Stimulated activated CD8-positive, alpha-beta memory T cell treated with anti-CD3 and anti-CD28 coated beads, Interleukin-7, amount 100 ng/mL, for 48 hours (primary cell): ENCODE results near the gene AHCYL2.
"Not testable (repeated sequence)": the region's sequence is repeated elsewhere in the genome, so short reads cannot be mapped to it uniquely, and the experiment has no call there.

Experiments used
- DNase-seq, 2 donors: peaks; one replicate each; pipeline ENCODE4 v3.0.0-alpha.2; 2020; ENCODE audit warnings: low read depth in 1 of 2; ENCODE audit errors: extremely low read depth in 1 of 2

AHCYL2 gene

DNA sequence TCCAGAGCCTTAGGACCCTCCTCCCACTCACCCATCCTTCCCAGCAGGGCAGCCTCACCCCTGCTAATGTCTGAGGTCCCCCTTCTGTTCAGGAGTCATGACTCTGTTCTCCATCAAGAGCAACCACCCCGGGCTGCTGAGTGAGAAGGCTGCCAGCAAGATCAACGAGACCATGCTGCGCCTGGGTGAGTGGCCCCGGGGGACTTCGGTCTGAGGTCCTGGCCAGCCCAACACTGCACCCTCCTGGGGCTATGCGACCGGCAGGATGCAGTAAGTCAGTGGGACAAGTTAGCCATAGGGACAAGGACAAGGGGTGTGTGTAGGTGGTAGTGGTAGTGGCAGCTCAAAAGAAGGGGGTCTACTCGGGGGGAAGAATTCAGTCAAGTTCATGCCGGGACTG lies 16.2 kb upstream of the AHCYL2 start:
- no peak for DNase-seq

DNA sequence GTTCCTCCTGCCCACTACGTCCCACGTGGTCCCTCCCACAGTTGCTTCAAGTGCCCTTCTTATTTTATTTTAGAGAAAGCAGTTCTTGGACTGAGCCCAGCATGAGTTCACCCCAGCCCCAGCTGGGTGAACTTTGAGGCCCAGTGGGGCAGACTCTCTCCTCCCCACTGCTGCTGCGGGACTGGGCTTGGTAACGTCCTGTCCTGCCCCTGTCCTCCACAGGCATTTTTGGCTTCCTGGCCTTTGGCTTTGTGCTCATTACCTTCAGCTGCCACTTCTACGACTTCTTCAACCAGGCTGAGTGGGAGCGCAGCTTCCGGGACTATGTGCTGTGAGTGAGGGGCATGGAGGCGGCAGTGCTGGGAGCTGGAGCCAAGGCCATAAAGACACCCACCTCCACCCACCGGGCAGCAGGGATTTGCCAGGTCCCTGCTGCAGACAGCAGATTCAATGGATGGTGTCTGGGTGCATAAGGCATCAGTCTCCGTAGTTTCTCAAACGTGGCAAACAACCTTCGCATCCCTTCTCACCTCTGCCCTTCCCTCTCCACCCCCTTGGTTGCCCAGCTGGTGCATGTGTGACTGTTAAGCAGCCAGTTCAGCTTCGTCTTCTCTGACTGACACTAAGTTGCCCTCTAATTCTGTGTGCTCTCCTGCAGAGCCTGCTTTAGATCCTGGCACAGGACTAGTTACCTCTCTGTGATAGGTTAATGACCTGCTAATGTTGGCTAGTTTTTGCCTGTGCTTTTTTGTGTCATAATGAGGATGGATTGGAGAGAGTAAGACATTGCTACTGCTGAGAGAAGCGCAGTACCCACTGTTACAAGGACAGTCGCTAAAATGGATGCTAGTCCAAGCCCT lies 15.5 kb upstream of the AHCYL2 start:
- DNase-seq = no peak

DNA sequence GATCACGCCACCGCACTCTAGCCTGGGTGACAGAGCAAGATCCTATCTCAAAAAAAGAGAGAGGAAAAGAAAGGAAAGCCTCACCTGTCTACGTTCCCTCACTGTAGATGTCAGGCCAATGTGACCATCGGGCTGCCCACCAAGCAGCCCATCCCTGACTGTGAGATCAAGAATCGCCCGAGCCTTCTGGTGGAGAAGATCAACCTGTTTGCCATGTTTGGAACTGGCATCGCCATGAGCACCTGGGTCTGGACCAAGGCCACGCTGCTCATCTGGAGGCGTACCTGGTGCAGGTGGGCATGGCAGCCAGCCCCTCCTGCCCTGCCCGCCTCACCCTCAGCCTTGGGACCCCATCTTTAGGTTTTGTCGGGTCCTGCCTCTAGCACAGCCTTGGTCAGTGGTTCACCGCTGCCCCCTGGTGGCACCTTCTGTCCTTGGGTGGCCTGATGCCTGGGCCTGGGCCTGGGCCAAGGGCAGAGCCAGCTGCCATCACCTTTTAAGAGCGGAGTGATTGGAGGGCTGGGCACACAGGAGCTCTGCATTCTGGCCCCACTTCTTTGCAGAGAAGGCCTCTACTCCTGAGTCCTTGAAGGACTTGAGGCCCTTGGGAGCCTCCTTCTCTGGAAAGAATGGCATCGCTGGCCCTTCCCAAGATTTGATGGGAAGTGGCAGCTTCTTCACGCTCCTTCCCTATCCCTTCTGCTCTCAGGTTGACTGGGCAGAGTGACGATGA lies 14.4 kb upstream of the AHCYL2 start:
- peak; percentile 49 to 55 for DNase-seq

DNA sequence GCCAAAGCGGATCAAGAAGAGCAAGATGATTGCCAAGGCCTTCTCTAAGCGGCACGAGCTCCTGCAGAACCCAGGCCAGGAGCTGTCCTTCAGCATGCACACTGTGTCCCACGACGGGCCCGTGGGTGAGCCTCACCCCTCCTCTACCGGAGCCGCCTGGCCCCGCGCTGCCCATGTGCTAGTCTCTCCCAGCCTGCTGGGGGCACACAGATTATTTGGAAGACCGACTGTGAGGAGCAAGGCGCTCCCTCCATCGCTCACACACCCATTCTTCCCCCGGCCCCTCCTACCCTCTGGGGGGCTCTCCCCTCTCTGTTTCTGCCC lies 13.9 kb upstream of the AHCYL2 start:
- no peak for DNase-seq

DNA sequence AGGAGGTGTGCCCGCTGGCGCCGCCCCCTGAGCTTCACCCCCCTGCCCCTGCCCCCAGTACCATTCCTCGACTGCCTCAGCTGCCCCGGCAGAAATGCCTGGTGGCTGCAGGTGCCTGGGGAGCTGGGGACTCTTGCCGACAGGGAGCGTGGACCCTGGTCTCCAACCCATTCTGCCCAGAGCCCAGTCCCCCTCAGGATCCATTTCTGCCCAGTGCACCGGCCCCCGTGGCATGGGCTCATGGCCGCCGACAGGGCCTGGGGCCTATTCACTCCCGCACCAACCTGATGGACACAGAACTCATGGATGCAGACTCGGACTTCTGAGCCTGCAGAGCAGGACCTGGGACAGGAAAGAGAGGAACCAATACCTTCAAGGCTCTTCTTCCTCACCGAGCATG lies 12.7 kb upstream of the AHCYL2 start:
- no peak for DNase-seq

DNA sequence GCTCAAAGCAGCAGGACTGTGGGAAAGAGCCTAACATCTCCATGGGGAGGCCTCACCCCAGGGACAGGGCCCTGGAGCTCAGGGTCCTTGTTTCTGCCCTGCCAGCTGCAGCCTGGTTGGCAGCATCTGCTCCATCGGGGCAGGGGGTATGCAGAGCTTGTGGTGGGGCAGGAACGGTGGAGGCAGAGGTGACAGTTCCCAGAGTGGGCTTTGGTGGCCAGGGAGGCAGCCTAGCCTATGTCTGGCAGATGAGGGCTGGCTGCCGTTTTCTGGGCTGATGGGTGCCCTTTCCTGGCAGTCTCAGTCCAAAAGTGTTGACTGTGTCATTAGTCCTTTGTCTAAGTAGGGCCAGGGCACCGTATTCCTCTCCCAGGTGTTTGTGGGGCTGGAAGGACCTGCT lies 12.2 kb upstream of the AHCYL2 start:
- DNase-seq = no peak

DNA sequence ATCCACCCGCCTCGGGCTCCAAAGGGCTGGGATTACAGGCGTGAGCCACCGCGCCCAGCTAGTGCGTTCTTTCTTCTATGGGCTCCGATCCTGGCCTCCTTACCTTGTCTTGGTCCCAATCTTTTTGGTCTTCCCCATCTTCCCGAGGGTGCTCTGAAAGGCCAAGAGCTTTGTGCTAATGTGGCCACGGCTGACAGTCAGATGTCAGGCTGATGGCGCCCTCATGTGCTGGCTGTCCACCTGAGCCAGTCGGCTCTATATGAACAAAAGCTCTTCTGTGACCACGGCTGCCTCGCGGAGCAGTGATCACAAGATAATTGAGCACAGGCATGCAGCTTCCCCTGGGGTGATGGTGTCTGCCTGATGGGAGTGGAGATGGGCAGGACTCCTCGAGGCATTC lies 11.0 kb upstream of the AHCYL2 start:
- DNase-seq = no peak

DNA sequence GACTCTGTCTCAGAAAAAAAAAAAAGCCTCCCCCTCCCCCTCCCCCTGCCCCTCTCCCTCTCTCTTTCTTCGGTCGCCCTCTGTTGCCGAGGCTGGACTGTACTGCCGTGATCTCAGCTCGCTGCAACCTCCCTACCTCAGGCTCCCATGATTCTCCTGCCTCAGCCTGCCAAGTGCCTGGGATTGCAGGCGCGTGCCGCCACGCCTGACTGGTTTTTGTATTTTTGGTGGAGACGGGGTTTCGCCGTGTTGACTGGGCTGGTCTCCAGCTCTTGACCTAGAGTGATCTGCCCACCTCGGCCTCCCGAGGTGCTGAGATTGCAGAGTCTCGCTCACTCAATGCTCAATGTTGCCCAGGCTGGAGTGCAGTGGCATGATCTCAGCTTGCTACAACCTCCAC lies 9.1 kb upstream of the AHCYL2 start:
- not testable (repeated sequence) for DNase-seq

DNA sequence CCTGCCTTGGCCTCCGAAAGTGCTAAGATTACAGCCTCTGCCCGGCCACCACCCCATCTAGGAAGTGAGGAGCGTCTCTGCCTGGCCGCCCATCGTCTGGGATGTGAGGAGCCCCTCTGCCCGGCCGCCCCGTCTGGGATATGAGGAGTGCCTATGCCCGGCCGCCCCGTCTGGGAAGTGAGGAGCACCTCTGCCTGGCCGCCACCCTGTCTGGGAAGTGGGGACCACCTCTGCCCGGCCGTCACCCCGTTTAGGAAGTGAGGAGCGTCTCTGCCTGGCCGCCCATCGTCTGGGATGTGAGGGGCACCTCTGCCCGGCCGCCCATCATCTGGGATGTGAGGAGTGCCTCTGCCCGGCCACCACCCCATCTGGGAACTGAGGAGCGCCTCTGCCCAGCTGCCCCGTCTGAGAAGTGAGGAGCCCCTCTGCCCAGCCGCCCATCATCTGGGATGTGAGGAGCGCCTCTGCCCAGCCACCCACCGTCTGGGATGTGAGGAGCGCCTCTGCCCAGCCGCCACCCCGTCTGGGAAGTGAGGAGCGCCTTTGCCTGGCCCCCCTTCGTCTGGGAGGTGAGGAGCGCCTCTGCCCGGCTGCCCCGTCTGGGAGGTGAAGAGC lies 8.6 kb upstream of the AHCYL2 start:
- not testable (repeated sequence) for DNase-seq

DNA sequence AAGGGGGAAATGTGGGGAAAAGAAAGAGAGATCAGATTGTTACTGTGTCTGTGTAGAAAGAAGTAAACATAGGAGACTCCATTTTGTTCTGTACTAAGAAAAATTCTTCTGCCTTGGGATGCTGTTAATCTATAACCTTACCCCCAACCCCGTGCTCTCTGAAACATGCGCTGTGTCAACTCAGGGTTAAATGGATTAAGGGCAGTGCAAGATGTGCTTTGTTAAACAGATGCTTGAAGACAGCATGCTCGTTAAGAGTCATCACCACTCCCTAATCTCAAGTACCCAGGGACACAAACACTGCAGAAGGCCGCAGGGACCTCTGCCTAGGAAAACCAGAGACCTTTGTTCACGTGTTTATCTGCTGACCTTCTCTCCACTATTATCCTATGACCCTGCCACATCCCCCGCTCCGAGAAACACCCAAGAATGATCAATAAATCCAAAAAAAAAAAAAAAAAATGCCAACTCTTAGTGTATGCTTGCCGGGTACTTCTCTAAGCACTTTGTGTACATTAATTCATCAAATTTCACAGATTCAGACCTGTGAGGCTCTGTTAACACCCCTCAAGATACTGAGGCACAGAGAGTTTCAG lies 7.9 kb upstream of the AHCYL2 start:
- DNase-seq = not testable (repeated sequence)

DNA sequence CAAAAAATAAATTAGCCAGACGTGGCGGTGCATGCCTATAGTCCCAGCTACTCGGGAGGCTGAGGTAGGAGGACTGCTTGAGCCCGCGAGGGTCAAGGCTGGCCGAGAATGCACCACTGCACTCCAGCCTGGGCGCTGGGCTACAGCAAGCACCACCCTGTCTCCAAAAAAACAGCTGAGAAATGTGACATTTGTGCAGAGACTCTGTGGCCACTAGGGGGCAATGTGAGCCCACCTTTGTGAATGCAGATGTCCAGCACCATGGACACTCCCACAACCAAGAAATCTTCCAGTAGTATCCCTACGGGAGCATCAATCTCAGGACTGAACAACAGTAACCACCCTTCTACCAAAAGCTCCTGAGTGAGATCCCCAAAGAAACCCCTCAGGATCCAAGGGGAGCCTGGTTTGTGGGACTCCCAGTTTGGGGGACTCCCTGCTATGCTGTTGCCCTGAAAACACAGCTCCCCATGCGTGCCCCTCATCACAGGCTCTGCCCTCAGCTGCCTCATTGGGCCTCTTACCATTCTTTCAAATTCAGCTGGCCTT lies 6.2 kb upstream of the AHCYL2 start:
- peak; percentile 23 to 58 for DNase-seq

DNA sequence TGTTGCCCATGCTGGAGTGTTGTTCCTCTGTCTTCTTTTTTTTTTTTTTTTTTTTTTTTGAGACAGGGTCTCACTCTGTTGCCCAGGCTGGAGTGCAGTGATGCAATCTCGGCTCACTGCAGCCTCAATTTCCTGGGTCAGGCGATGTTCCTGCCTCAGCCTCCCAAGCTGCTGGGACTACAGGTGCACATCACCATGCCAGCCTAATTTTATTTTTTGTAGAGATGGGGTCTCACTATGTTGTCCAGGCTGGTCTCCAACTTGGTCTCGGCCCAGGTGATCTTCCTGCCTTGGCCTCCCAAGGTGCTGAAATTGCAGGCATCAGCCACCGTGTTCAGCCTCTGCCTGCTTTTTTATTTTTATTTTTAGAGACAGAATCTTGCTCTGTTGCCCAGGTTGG lies 5.7 kb upstream of the AHCYL2 start:
- DNase-seq = not testable (repeated sequence)

DNA sequence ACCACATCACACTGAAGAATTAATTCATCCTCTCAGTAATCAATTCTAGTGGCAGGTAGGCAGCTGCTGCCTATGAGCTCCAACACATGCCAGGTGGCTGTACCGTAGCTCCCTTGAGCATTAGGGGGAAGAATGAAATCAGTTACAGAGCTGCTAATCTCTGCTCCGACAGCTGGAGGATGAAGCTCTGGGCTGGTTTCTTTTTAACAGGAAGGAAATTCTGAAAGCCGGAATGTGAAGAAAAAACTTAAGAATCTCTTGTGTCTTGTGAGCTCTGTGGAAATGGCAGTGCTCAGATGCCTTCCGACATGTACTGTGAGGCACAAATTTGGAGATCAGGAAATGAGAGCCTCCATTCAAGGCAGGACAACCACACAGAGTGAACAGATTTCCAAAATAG lies 2.8 kb upstream of the AHCYL2 start:
- no peak for DNase-seq

DNA sequence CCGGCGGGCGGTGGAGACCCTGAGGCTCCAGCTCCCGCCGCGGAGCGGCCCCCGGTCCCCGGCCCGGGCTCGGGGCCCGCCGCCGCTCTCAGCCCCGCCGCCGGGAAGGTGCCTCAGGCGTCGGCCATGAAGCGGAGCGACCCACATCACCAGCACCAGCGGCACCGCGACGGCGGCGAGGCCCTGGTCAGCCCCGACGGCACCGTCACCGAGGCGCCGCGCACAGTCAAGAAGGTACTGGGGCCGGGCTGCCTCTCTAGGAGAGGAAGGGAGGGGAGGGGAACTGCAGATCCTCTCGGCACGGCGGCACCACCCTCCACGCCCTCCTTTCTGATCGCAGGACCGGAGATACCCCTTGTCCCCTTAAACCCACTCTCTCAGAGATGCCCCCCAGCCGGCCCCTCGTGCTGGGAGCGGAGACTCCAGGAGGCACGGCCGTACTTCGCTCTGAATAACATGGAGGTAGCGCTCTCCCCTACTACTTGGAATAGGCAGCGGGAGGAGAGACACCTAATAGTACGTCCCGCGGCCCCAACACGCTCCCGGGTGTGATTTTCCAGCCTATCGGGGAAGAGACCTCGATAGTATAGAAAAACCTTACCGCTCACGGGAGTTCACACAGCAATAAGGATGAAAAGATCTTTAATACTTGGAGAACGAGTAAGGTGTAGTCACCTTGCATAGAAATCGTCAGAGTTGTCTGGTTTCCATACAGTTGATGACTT lies 538 bp downstream of the AHCYL2 start:
- DNase-seq = peak; percentile 28 to 29

DNA sequence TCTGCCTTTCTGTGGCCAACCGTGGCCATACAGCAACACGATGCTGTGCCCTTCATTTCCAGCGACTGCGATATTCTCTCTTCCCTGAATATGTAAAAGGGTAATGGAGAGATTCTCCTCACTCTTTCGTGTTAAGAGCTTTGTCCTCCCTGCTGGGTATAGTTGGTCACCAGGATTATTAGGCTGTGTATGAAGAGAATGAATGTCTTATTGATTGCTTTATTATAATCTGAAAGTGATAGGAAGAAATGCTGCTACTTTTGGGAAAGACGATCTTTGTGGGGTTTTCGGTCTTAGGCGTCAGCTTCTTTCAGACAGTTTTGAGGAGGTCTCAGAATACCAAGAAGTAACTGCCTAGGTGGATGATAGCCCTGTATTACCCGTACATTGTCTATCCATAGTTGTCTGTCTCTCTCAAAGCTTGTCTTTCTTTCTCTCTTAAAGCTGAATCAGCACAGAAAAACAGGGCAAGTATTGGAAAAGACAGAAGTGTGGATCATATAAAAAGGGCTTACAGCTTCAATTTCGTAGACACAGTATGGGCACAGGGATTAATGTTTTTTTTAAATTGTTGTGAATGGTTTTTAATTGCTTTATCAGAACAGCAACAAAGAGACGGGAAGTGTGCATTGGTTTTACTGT lies 1.2 kb downstream of the AHCYL2 start:
- DNase-seq = no peak

DNA sequence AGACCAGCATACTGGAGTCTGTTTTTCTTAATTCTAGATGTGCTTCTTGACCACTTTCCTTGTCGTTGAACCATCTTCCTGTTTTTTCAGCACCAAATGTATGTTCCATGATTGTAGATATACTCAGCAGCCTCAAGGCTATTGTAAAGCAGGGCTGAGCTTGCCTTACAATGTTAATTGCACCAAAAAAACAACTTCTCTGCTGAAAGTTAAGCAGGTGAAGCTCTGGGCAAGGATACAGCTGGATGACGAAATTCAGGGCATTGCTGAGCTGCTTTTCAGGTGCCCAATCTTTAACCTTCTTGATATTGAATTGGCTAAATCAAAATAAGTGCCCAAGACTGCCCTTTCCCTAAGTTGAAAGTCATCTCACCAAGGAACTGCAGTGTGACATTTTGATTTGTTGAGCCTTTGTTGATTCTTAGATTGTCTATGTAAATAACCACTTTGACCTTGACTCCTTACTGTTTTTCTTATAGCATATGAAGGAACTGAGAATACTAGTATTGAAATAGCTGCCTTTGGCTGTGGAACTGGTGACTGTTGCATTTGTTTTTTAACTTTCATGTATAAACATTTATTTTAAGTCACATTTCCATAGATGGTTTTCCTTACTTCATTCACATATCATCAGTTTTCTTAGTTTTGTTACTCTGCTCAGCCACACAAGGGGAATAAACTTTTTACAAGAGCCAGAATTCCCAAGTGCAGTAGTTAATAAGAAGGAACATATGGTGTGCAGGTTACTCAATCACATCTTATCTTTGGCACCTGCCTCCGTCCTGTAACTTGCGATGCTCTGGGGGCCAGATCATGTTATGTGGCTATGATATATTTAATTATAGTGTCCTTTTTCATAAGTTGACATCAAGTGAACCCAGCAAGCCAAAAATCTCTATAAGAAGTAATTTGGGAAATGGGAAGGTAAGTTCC lies 3.1 kb downstream of the AHCYL2 start:
- DNase-seq = no peak

DNA sequence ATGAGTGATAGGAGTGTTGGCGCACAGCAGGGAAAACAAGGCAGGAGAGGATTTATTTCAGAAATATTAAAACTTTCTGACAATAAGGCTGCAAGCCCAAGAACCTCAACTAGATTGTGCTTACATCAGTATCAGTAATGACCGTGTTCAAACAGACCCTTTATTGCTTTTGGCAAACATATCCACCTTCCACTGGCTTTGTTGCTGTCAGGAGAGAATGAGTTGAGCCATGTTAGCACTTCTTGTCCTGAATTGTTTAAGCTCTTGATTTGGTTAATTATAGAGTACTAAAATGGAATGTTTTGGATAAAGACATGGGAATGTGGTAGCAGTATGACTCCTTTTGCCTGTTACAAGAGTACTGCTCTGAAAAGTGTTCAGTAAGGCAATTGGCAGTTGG lies 3.8 kb downstream of the AHCYL2 start:
- no peak for DNase-seq

DNA sequence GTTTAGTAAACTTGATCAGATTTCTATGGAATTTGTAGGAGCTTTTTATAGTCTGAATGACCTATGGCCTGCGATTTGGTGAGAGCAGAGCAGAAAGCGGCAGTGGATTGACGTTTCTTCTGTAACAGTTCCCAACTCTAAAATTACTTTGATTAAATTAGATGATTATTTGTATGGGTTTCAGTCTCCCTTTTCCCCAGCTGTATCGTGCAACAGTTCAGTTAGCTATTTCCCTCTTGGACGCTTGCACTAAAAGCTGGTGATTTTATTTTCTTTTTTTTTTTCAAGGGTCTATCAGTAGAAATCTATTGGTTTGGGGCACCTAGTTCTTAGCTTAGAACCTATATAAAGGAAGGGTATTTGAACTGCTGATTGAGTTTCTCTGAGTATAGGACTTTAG lies 6.8 kb downstream of the AHCYL2 start:
- no peak for DNase-seq

DNA sequence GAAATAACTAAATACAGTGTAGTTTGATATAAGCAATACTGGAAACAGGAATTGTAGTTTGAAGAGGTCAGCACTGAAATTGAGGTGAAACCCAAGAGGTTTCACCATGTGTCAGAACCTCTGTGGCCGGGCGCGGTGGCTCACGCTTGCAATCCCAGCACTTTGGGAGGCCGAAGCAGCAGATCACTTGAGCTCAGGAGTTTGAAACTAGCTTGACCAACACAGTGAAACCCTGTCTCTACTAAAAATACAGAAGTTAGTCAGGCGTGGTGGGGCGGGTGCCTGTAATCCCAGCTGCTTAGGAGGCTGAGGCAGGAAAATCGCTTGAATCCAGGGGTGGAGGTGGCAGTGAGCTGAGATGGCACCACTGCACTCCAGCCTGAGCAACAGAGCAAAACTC lies 13.7 kb downstream of the AHCYL2 start:
- no peak for DNase-seq
